ENCODE data around the gene ERO1B.

ERO1B gene

GRCh38 chr1:236253918-236254637 lies 27.7 kb downstream of the ERO1B start:
- in situ Hi-C loops (cut with HindIII; ENCODE audit: low sequenced_read_pairs) = no loop called here

- in situ Hi-C loops (cut with HindIII; ENCODE audit: low sequenced_read_pairs) = no loop called here
Observed at GRCh38 chr1:236253119-236253518, 28.6 kb downstream of the ERO1B start.

GRCh38 chr1:236251587-236251986 lies 30.2 kb downstream of the ERO1B start:
- in situ Hi-C loops (cut with HindIII; ENCODE audit: low sequenced_read_pairs) = no loop called here

- in situ Hi-C loops (cut with HindIII; ENCODE audit: low sequenced_read_pairs) = no loop called here
Observed at GRCh38 chr1:236247286-236247685, 34.5 kb downstream of the ERO1B start.

- in situ Hi-C loops (cut with HindIII; ENCODE audit: low sequenced_read_pairs) = no loop called here
Observed at GRCh38 chr1:236242568-236242967, 39.2 kb downstream of the ERO1B start.

- in situ Hi-C loops (cut with HindIII; ENCODE audit: low sequenced_read_pairs) = no loop called here
Observed at GRCh38 chr1:236240675-236241074, 41.1 kb downstream of the ERO1B start.

GRCh38 chr1:236239092-236239585 lies 42.6 kb downstream of the ERO1B start:
- in situ Hi-C loops (cut with HindIII; ENCODE audit: low sequenced_read_pairs) = no loop called here

- in situ Hi-C loops (cut with HindIII; ENCODE audit: low sequenced_read_pairs) = no loop called here
Observed at GRCh38 chr1:236235116-236235515, 46.6 kb downstream of the ERO1B start.

GRCh38 chr1:236228411-236228810 lies 53.3 kb downstream of the ERO1B start:
- in situ Hi-C loops (cut with HindIII; ENCODE audit: low sequenced_read_pairs) = no loop called here

- in situ Hi-C loops (cut with HindIII; ENCODE audit: low sequenced_read_pairs) = no loop called here
Observed at GRCh38 chr1:236222632-236223031, 59.1 kb downstream of the ERO1B start.

- in situ Hi-C loops (cut with HindIII; ENCODE audit: low sequenced_read_pairs) = no loop called here
Observed at GRCh38 chr1:236220473-236220872, 61.3 kb downstream of the ERO1B start.

GRCh38 chr1:236214761-236215160 lies 67.0 kb downstream of the ERO1B start:
- in situ Hi-C loops (cut with HindIII; ENCODE audit: low sequenced_read_pairs) = no loop called here

- in situ Hi-C loops (cut with HindIII; ENCODE audit: low sequenced_read_pairs) = no loop called here
Observed at GRCh38 chr1:236213534-236213933, 68.2 kb downstream of the ERO1B start.

GRCh38 chr1:236211815-236212214 lies 69.9 kb downstream of the ERO1B start:
- in situ Hi-C loops (cut with HindIII; ENCODE audit: low sequenced_read_pairs) = no loop called here

GRCh38 chr1:236209713-236210112 lies 72.0 kb downstream of the ERO1B start:
- in situ Hi-C loops (cut with HindIII; ENCODE audit: low sequenced_read_pairs) = no loop called here

- in situ Hi-C loops (cut with HindIII; ENCODE audit: low sequenced_read_pairs) = no loop called here
Observed at GRCh38 chr1:236209185-236209584, 72.6 kb downstream of the ERO1B start.

- in situ Hi-C loops (cut with HindIII; ENCODE audit: low sequenced_read_pairs) = no loop called here
Observed at GRCh38 chr1:236207569-236207968, 74.2 kb downstream of the ERO1B start.

GRCh38 chr1:236207121-236207520 lies 74.6 kb downstream of the ERO1B start:
- in situ Hi-C loops (cut with HindIII; ENCODE audit: low sequenced_read_pairs) = no loop called here

GRCh38 chr1:236206548-236206947 lies 75.2 kb downstream of the ERO1B start:
- in situ Hi-C loops (cut with HindIII; ENCODE audit: low sequenced_read_pairs) = no loop called here

- in situ Hi-C loops (cut with HindIII; ENCODE audit: low sequenced_read_pairs) = no loop called here
Observed at GRCh38 chr1:236204656-236205055, 77.1 kb downstream of the ERO1B start.

GRCh38 chr1:236204039-236204438 lies 77.7 kb downstream of the ERO1B start:
- in situ Hi-C loops (cut with HindIII; ENCODE audit: low sequenced_read_pairs) = no loop called here

GRCh38 chr1:236201786-236202185 lies 80.0 kb downstream of the ERO1B start:
- in situ Hi-C loops (cut with HindIII; ENCODE audit: low sequenced_read_pairs) = no loop called here

GRCh38 chr1:236200925-236201324 lies 80.8 kb downstream of the ERO1B start:
- in situ Hi-C loops (cut with HindIII; ENCODE audit: low sequenced_read_pairs) = no loop called here
